Stimulated activated naive B cell treated with anti-CD40 and anti-IgM and Interleukin-4, amounts not matched to agents 10 μg/mL and 1 μg/mL and 100 μg/mL, for 72 hours (primary cell): Measurements from ENCODE around the gene GLIPR2.

Experiments
- ATAC-seq, 2 donors: fragments of 150-1000 bp; cut with Tn5 transposase; replicated peaks; 2 replicates each; pipeline ENCODE4 v1.10.0; 2021; ENCODE audit warnings: moderate library complexity in 1 of 2
- DNase-seq: peaks from one replicate; pipeline ENCODE4 v3.0.0; 2021
- H3K27ac Mint-ChIP-seq: one replicate; pipeline ENCODE4 v1.8.0; 2022; ENCODE audit warnings: mild to moderate bottlenecking, mixed read lengths
- H3K27me3 Mint-ChIP-seq, 2 donors: one replicate each; pipeline ENCODE4 v1.8.0; 2022; ENCODE audit warnings: mixed read lengths in 2 of 2
- H3K36me3 Mint-ChIP-seq, 2 donors: one replicate each; pipeline ENCODE4 v1.8.0; 2022; ENCODE audit warnings: mixed read lengths in 2 of 2, mild to moderate bottlenecking in 1 of 2
- H3K4me1 Mint-ChIP-seq, 2 donors: one replicate each; pipeline ENCODE4 v1.8.0; 2022; ENCODE audit warnings: mixed read lengths in 2 of 2, mild to moderate bottlenecking in 1 of 2
- H3K4me3 Mint-ChIP-seq, 2 donors: one replicate each; pipeline ENCODE4 v1.8.0; 2022; ENCODE audit warnings: mild to moderate bottlenecking in 2 of 2, mixed read lengths in 2 of 2, moderate library complexity in 1 of 2
- H3K9me3 Mint-ChIP-seq, 2 donors: one replicate each; pipeline ENCODE4 v1.8.0; 2022; ENCODE audit warnings: mixed read lengths in 2 of 2, mild to moderate bottlenecking in 1 of 2

GLIPR2 gene

DNA sequence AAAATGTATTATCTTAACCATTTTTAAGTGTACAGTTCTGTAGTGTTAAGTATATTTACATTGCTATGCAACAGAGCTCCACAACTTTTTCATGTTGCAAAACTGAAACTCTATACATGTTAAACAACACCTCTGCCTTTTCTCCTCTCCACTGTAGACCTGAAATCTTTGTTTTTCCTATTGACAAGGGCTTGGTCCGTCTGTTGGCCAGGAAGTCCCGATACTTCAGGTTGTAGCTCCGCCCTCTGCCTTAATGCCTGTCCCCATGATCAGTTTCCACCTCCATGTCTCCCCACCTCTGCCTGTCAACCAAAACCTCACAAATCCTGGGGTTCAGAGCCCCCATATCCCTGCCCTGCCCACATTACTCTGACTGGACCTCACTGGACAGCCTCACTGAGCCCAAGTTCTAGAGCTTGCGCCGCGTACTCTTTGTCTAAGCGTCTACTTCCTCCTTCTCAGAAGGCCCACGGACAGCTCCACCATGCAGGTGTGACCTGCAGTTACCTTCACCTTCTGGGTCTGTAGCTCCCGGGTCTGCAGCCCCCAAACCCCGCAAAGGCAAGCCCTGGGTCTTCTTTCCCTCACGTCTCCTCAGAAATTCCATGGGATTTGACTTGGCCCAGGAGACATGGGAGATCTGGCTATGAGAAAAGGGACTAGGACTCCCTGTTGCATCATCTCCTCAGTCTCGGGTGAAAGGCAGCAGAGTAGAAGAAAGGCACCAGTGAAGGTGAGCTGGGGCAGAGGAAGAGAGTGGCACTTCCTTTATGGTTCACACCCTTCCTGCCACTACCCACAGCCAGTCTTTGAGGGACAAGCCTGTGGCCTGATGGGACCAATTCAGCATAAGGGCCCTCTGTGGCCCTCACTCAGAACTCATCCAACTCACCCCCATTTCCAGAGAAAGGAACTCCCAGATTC lies 8.0 kb downstream of the GLIPR2 start:
- Mint-ChIP-seq H3K4me1 (peaks cover 52 to 79% of the 10 kb centered on the region in 2 donors), H3K36me3 (peaks cover 20 to 25% of the 10 kb centered on the region in 2 donors), H3K27ac (peak overlapping the region; percentile 98), H3K4me3 (peak overlapping the region; percentile 80 to 82), H3K9me3 (peaks cover 10 to 13% of the 10 kb centered on the region in 2 donors), H3K27me3 (no peaks in the 10 kb centered on the region)
- ATAC-seq: peak; percentile 30 to 41
- DNase-seq: no peak

DNA sequence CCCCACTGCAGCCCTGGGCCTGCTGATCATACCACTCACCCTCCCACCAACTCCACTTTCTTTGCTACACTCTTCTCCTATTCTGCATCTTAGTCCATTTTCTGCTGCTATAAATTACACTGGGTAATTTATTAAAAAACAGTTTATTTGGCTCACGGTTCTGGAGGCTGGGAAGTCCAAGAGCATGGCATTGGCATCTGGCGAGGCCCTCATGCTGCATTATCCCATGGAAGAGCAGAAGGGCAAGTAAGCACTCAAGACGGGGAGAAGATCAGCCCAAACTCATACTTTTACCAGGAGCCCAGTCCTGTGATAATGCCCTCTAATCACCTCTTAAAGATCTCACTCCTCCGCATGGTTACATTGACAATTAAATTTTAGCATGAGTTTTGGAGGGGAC lies 9.4 kb downstream of the GLIPR2 start:
- Mint-ChIP-seq H3K4me3 (no peak overlapping the region), H3K27me3 (no peaks in the 10 kb centered on the region), H3K9me3 (peaks cover 10 to 13% of the 10 kb centered on the region in 2 donors), H3K36me3 (peaks cover 20 to 27% of the 10 kb centered on the region in 2 donors), H3K4me1 (peaks cover 49 to 78% of the 10 kb centered on the region in 2 donors), H3K27ac (no peak overlapping the region)
- no peak for DNase-seq
- no peak for ATAC-seq

DNA sequence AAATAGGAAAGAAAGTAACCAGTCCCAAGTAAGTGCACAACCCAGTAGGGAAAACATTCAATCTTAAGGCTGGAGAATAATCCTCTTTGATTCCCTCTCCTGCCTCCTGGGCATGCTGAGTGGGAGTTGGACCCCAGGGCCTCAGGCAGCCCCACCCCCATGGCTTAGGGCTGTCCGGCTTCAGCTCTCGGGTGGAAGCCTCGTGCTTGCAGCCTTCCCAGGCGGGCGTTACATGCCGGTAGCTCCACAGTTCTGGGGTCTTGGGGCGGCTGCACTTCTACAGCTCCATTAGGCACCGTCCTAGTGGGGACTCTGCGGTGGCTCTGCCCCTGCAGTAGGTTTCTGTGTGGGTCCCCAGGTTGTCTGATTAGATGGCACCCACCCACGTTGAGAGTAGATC lies 10.1 kb downstream of the GLIPR2 start:
- Mint-ChIP-seq H3K4me1 (peaks cover 51 to 78% of the 10 kb centered on the region in 2 donors), H3K36me3 (peaks cover 22 to 32% of the 10 kb centered on the region in 2 donors), H3K9me3 (peaks cover 10 to 13% of the 10 kb centered on the region in 2 donors), H3K27ac (no peak overlapping the region), H3K4me3 (no peak overlapping the region), H3K27me3 (no peaks in the 10 kb centered on the region)
- DNase-seq (no peak), ATAC-seq (no peak)

DNA sequence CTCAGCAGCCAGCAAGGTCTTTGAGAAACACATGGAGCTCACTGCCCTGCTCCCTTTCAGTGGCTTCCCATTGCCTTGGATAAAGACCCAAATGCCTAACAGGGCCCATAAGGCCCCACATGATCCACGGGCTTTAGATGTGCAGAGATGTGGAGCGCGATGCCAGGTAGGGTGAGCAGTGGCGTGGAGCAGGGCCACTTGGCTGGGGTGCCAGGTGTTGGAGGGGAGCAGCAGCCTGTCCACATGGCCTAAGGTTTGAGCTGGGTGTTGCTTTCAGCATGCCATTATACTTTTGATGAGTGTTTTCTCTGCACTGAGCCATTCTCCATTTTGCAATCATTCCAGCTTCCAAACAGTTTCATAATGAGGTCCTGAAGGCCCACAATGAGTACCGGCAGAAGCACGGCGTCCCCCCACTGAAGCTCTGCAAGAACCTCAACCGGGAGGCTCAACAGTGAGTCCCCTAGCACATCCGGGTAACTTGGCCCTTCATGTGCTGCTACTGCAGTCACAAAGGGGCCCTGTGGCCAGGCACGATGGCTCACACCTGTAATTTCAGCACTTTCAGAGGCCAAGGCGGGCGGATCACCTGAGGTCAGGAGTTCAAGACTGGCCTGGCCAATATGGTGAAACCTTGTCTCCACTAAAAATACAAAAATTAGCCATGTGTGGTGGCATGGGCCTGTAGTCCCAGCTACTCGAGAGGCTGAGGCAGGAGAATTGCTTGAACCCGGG lies 11.1 kb downstream of the GLIPR2 start:
- Mint-ChIP-seq H3K36me3 (peaks cover 22 to 36% of the 10 kb centered on the region in 2 donors), H3K27me3 (no peaks in the 10 kb centered on the region), H3K9me3 (peaks cover 10 to 13% of the 10 kb centered on the region in 2 donors), H3K27ac (peak overlapping the region; percentile 47), H3K4me3 (no peak overlapping the region), H3K4me1 (peaks cover 48 to 76% of the 10 kb centered on the region in 2 donors)
- DNase-seq (no peak), ATAC-seq (no peak)

DNA sequence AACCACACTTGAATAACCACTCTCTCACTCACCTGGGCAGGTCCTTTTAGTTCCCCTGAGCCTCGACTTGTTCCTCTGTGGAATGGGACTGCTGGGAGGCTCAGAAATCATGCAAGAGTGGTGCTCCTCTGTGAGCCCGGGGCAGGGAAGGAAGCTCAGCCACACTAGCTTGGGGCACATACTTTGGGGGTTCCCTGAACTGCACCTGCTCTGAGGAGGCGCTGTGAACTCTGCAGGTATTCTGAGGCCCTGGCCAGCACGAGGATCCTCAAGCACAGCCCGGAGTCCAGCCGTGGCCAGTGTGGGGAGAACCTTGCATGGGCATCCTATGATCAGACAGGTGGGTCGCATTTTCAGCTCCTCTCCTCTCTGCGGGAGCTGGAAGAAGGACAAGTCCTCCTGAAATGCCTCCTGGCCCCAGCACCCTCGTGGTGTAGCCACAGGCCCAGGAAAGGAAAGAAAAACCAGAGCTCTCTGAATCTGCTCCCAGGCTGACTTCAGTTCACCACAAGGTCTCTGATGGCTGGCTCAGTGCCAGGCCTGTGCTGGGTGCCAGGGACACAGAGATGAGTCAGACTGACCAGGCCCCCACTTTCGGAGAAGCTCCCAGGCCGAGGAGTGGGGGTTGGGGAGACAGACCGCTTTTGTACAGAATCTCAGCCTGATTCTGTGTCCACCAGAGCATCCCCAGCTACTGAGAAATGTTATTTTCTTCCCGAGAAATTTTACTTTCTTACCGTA lies 11.9 kb downstream of the GLIPR2 start:
- peaks cover 26 to 40% of the 10 kb centered on the region in 2 donors for H3K36me3 Mint-ChIP-seq

DNA sequence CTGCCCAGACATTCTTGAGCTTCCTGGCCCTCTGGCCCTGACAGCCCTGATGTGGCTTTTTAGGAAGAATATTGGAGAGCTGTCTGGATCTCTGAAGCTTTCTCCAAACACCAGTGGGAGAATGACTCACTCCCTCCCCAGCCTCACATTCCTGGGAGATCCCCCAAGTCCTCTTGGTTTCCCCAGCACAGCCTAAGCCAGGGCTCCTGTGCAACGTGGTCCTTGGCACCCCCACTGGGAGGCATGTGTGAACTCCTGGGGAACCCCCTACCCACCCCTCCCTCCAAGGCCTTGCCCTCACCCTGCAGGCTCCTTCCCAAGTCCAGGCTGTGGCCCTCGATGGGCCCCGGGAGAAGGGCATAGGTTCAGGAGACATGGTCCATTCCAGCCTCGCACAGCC lies 12.7 kb downstream of the GLIPR2 start:
- Mint-ChIP-seq H3K36me3 (peaks cover 26 to 41% of the 10 kb centered on the region in 2 donors), H3K4me3 (no peak overlapping the region), H3K4me1 (peaks cover 45 to 74% of the 10 kb centered on the region in 2 donors), H3K27me3 (no peaks in the 10 kb centered on the region), H3K27ac (no peak overlapping the region), H3K9me3 (peaks cover 10 to 13% of the 10 kb centered on the region in 2 donors)
- DNase-seq (no peak), ATAC-seq (no peak)

More for the DNA sequence above, 11.9 kb downstream of the GLIPR2 start:
- no peak for DNase-seq
- no peak overlapping the region for H3K4me3 Mint-ChIP-seq
- H3K9me3 Mint-ChIP-seq: peaks cover 10 to 13% of the 10 kb centered on the region in 2 donors
- no peaks in the 10 kb centered on the region for H3K27me3 Mint-ChIP-seq
- peaks cover 45 to 74% of the 10 kb centered on the region in 2 donors for H3K4me1 Mint-ChIP-seq
- no peak overlapping the region for H3K27ac Mint-ChIP-seq
- no peak for ATAC-seq

DNA sequence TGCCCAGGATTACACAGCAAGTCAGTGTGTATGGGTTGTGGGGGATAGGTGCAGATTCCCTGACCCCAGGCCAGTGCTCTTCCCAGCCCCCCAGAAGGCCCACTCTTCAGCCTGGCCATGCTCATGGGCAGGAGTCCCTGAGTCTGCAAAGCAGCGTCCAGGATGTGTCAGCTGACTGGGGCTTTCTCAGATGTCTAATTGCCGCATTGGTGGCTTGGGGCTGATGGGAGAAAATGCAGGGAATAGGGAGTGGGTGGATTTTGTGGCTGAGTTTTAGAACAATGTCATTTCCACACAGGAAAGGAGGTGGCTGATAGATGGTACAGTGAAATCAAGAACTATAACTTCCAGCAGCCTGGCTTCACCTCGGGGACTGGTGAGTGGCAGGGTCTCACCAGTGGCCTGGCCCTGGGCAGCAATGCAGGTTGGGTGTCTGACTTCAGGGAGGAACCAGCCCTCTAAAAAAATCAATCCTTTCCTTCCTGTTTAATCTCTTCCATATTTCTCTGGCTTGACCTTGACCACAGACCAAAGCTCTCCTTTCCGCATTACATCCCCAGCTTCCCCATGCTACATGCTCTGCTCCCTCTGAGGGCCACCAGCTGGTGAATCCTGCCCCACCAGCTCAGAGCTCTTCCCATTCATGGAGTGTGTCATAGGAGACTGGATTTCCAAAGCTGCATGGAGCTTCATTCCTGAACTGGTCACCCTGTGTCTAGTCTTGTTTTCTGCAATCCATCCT lies 14.2 kb downstream of the GLIPR2 start:
- peaks cover 38 to 67% of the 10 kb centered on the region in 2 donors for H3K4me1 Mint-ChIP-seq
- H3K9me3 Mint-ChIP-seq: peaks cover 5 to 7% of the 10 kb centered on the region in 2 donors
- H3K4me3 Mint-ChIP-seq: peak overlapping the region; percentile 79 to 85
- H3K36me3 Mint-ChIP-seq: peaks cover 23 to 41% of the 10 kb centered on the region in 2 donors
- peak overlapping the region; percentile 98 for H3K27ac Mint-ChIP-seq
- no peak for DNase-seq
- no peak for ATAC-seq
- no peaks in the 10 kb centered on the region for H3K27me3 Mint-ChIP-seq

DNA sequence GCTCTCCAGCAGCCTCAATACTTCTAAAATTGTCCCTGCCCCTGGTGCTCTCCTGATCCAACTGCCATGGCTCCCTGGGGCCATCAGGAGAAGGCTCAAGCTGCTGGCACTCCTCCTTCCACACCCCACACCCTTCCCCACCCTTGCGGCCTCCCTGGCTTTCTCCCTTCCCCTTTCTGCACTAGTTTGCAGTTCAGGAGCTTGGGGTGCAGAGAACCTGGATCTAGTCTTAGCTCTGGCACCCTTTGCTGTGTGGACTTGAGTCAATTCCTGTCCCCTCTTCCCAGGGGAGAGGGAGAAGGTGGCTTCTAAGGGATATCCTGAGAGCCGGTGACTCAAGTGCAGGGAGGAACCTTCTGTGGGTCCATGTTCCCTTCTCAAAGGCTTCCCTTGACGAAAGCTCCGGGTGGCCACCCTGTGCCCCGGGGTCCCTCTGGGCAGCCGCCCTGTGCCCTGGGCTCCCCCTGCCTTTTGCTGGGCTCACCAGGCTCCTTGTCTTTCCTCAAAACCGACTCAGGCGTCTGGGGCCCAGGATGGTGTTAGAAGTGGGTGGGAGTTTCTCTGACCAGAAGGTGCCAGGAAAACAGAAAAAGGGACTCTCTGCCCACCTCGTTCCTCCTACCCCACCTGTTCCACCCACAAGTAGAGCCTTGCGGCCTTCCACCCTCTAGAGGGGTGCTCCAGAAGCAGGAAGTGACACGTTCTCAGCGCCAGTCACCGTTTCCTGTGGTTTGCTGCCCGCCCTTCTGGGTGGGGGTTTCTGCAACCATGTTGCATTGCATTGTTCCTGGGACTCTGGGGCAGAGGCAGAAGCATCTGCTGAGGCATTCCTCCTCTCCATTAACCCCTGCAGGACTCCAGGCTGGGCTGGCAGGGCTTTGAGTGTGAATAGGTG lies 15.0 kb downstream of the GLIPR2 start:
- peak overlapping the region; percentile 98 for H3K27ac Mint-ChIP-seq
- H3K4me1 Mint-ChIP-seq: peaks cover 38 to 59% of the 10 kb centered on the region in 2 donors
- H3K4me3 Mint-ChIP-seq: peak overlapping the region; percentile 79 to 85
- peaks cover 0 to 2% of the 10 kb centered on the region in 2 donors for H3K9me3 Mint-ChIP-seq
- DNase-seq (peak; percentile 80), ATAC-seq (peak; percentile 92 to 96)
- no peaks in the 10 kb centered on the region for H3K27me3 Mint-ChIP-seq
- peaks cover 18 to 36% of the 10 kb centered on the region in 2 donors for H3K36me3 Mint-ChIP-seq

DNA sequence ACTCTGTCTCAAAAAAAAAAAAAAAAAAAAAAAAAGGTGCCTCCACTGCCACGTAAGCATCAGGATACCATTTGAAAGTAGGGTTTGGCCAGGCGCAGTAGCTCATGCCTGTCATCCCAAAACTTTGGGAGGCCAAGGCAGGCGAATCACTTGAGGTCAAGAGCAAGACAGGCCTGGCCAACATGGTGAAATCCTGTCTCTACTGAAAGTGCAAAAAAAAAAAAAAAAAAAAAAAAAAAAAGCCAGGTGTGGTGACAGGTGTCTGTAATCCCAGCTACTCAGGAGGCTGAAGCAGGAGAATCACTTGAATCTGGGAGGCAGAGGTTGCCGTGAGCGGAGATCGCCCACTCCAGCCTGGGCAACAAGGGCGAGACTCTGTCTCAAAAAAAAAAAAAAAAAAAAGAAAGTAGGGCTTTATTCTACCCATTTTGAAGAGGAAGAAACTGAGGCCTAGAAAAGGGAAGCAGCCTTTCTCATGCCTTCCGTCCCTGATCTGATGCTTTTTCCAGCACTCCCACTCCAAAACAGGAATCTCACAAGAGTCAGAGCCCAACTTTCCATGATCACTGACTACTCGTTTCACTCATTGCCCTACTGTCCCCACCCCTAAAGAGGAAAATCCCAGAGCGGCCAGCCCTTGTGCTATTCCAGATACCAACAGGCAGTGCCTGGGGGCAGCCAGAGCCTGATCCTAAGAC lies 16.4 kb downstream of the GLIPR2 start:
- H3K27me3 Mint-ChIP-seq: no peaks in the 10 kb centered on the region
- H3K9me3 Mint-ChIP-seq: peaks cover 0 to 3% of the 10 kb centered on the region in 2 donors
- ATAC-seq (peak in 1 of 2 donors; percentile 3), DNase-seq (no peak)
- peaks cover 14 to 27% of the 10 kb centered on the region in 2 donors for H3K36me3 Mint-ChIP-seq
- peak overlapping the region; percentile 78 for H3K27ac Mint-ChIP-seq
- H3K4me3 Mint-ChIP-seq: peak overlapping the region; percentile 52 to 61
- H3K4me1 Mint-ChIP-seq: peaks cover 37 to 55% of the 10 kb centered on the region in 2 donors

DNA sequence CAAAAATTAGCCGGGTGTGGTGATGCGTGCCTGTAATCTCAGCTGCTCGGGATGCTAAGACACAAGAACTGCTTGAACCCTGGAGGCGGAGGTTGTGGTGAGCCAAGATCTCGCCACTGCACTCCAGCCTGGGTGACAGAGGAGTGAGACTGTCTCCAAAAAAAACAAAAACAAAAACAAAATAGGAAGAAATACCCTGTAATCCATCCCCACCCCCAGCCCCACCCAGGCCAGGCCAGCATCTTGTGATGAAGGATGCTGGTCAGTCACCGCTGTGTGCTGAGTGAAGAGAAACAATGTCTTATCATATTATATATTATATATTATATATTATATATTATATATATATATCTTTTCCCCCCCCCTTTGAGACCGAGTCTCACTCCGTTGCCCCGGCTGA lies 17.2 kb downstream of the GLIPR2 start:
- H3K36me3 Mint-ChIP-seq: peaks cover 21 to 33% of the 10 kb centered on the region in 2 donors

DNA sequence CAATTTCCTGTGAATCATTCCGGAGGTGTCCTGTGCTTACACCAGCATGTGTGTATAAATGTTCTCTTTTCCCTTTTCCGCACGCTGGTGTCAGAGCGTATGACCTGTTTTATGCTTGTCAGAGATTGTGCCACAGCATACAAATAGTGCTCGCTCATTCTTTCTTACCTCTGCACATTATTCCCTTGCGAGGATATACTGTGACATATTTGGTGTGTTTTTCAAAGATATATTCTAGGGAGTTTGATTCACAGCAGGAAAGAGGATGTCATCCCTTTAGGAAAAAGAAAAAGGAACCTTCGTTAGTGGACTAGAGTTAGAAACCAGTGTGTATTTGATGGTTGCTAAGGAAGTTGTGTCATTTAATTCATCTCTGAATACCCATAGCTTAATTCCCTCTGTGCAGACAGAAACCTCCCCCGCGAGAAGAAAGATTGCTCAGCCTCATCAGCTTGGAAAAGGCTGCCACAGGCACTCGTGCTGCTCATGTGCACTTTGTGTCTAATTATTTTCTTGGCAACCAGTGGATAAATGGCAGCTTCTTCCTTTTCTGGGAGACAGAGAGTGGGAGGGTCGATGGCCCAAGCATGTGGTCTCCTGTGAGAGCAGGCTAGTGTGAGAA lies 17.9 kb downstream of the GLIPR2 start:
- peaks cover 23 to 36% of the 10 kb centered on the region in 2 donors for H3K36me3 Mint-ChIP-seq
- DNase-seq (no peak), ATAC-seq (peak in 1 of 2 donors; percentile 33)
- peak overlapping the region; percentile 82 for H3K27ac Mint-ChIP-seq
- peak overlapping the region; percentile 39 to 46 for H3K4me3 Mint-ChIP-seq
- H3K9me3 Mint-ChIP-seq: peaks cover 0 to 3% of the 10 kb centered on the region in 2 donors
- H3K27me3 Mint-ChIP-seq: no peaks in the 10 kb centered on the region
- peaks cover 39 to 58% of the 10 kb centered on the region in 2 donors for H3K4me1 Mint-ChIP-seq

More for the DNA sequence above, 17.2 kb downstream of the GLIPR2 start:
- no peaks in the 10 kb centered on the region for H3K27me3 Mint-ChIP-seq
- ATAC-seq: peak; percentile 21 to 28
- H3K27ac Mint-ChIP-seq: peak overlapping the region; percentile 82
- H3K4me3 Mint-ChIP-seq: peak overlapping the region; percentile 52 to 61
- peaks cover 0 to 3% of the 10 kb centered on the region in 2 donors for H3K9me3 Mint-ChIP-seq
- peak; percentile 37 for DNase-seq
- peaks cover 39 to 58% of the 10 kb centered on the region in 2 donors for H3K4me1 Mint-ChIP-seq

DNA sequence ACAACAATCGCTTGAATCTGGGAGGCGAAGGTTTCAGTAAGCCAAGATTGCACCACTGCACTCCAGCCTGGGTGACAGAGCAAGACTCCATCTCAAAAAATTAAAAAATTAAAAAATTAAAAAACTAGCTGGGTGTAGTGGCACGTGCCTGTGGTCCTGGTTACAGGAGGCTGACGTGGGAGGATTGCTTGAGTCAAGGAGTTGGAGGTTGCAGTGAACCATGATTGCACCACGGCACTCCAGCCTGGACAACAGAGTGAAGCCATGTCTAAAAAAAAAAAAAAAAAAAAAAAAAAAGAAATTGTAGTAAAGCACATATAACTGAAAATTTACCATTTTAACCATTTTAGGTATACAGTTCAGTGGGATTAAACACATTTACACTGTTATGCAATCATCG lies 19.6 kb downstream of the GLIPR2 start:
- peaks cover 35 to 42% of the 10 kb centered on the region in 2 donors for H3K4me1 Mint-ChIP-seq
- no peak for DNase-seq
- no peaks in the 10 kb centered on the region for H3K27me3 Mint-ChIP-seq
- H3K9me3 Mint-ChIP-seq: peaks cover 0 to 3% of the 10 kb centered on the region in 2 donors
- H3K4me3 Mint-ChIP-seq: no peak overlapping the region
- no peak for ATAC-seq
- H3K36me3 Mint-ChIP-seq: peaks cover 25 to 42% of the 10 kb centered on the region in 2 donors
- H3K27ac Mint-ChIP-seq: no peak overlapping the region
